Measurements from ENCODE around the gene ASH1L. TPM values are rescaled to one million over a fixed set of nuclear protein-coding genes. Genes with fewer than 3 reads are reported as not detected.

Gene ASH1L
- total and polyA plus RNA-seq, 8 donors: 42.3 to 55.4 (median 49.9) TPM

GRCh38 chr1:155319536-155319935 lies 243.1 kb downstream of the ASH1L start:
- Histone ChIP-seq H3K27ac (no peak overlapping the region), H3K27me3 (no peaks in the 10 kb centered on the region), H3K36me3 (peaks cover 0 to 50% of the 10 kb centered on the region in 2 donors), H3K9me3 (no peaks in the 10 kb centered on the region), H3K4me1 (peaks cover 6 to 44% of the 10 kb centered on the region in 2 donors), H3K4me3 (no peak overlapping the region)
- TF ChIP-seq, protein P1, sequence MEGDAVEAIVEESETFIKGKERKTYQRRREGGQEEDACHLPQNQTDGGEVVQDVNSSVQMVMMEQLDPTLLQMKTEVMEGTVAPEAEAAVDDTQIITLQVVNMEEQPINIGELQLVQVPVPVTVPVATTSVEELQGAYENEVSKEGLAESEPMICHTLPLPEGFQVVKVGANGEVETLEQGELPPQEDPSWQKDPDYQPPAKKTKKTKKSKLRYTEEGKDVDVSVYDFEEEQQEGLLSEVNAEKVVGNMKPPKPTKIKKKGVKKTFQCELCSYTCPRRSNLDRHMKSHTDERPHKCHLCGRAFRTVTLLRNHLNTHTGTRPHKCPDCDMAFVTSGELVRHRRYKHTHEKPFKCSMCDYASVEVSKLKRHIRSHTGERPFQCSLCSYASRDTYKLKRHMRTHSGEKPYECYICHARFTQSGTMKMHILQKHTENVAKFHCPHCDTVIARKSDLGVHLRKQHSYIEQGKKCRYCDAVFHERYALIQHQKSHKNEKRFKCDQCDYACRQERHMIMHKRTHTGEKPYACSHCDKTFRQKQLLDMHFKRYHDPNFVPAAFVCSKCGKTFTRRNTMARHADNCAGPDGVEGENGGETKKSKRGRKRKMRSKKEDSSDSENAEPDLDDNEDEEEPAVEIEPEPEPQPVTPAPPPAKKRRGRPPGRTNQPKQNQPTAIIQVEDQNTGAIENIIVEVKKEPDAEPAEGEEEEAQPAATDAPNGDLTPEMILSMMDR (IDR thresholded peaks at IDR 0.05): no peak
- intact Hi-C loops (cut with DNase I): no loop called here
- ATAC-seq: no peak
- no peak for DNase-seq

- ATAC-seq: no peak
Observed at GRCh38 chr1:155318082-155318481, 244.5 kb downstream of the ASH1L start.

GRCh38 chr1:155316922-155317321 lies 245.7 kb downstream of the ASH1L start:
- Histone ChIP-seq H3K36me3 (peaks cover 0 to 76% of the 10 kb centered on the region in 2 donors), H3K27ac (no peak overlapping the region), H3K27me3 (no peaks in the 10 kb centered on the region), H3K9me3 (no peaks in the 10 kb centered on the region), H3K4me1 (peaks cover 2 to 36% of the 10 kb centered on the region in 2 donors), H3K4me3 (no peak overlapping the region)
- ATAC-seq (no peak), DNase-seq (no peak)
- TF ChIP-seq, protein P1 (IDR thresholded peaks at IDR 0.05): no peak
- intact Hi-C loops (cut with DNase I): no loop called here

More at GRCh38 chr1:155318082-155318481, 244.5 kb downstream of the ASH1L start:
- no peak overlapping the region for H3K4me3 ChIP-seq
- H3K36me3 ChIP-seq: peaks cover 0 to 64% of the 10 kb centered on the region in 2 donors
- no peak overlapping the region for H3K27ac ChIP-seq
- TF ChIP-seq, protein P1 (IDR thresholded peaks at IDR 0.05): no peak
- H3K9me3 ChIP-seq: no peaks in the 10 kb centered on the region
- no peak for DNase-seq
- intact Hi-C loops (cut with DNase I): no loop called here
- H3K27me3 ChIP-seq: no peaks in the 10 kb centered on the region
- peaks cover 6 to 44% of the 10 kb centered on the region in 2 donors for H3K4me1 ChIP-seq

GRCh38 chr1:155313261-155313660 lies 249.3 kb downstream of the ASH1L start:
- Histone ChIP-seq H3K36me3 (peaks cover 0 to 75% of the 10 kb centered on the region in 2 donors), H3K27ac (no peak overlapping the region), H3K27me3 (no peaks in the 10 kb centered on the region), H3K4me3 (no peak overlapping the region), H3K4me1 (peaks cover 6 to 32% of the 10 kb centered on the region in 2 donors), H3K9me3 (no peaks in the 10 kb centered on the region)
- TF ChIP-seq, protein P1 (IDR thresholded peaks at IDR 0.05): no peak
- intact Hi-C loops (cut with DNase I): no loop called here
- ATAC-seq (no peak), DNase-seq (no peak)

DNA sequence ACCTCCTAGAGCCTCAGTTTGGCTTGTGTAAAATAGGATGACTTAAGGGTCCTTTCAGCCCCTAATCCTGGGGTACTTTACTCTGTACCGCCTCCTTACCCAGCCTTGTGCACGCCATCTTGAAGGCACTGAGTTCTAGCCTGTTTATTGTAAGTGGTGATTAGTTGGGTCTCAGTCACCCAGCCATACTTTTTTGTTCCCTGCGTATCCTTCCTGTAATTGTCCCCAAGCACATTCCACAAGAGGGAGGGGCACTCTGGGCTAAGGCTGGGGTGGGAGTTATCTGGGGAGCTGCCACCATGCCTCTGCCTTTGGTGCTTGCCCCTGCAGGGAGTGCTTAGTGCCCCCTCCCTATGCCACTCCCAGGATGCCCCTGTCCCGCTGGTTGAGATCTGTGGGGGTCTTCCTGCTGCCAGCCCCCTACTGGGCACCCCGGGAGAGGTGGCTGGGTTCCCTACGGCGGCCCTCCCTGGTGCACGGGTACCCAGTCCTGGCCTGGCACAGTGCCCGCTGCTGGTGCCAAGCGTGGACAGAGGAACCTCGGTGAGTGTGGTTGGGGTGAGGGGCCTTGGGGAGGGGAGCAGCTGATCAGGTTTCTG lies 253.1 kb downstream of the ASH1L start:
- ATAC-seq: peak; percentile 50
- H3K9me3 ChIP-seq: no peaks in the 10 kb centered on the region
- peaks cover 0 to 42% of the 10 kb centered on the region in 2 donors for H3K36me3 ChIP-seq
- TF ChIP-seq, protein P1 (IDR thresholded peaks at IDR 0.05): no peak
- H3K27me3 ChIP-seq: no peaks in the 10 kb centered on the region
- peak overlapping the region; percentile 82 to 85 for H3K4me3 ChIP-seq
- intact Hi-C loops (cut with DNase I): no loop called here
- H3K4me1 ChIP-seq: peaks cover 6 to 40% of the 10 kb centered on the region in 2 donors
- H3K27ac ChIP-seq: peak overlapping the region; percentile 87 to 91
- peak in 3 of 4 donors; percentile 35 to 88 (median 45) for DNase-seq
